Smooth muscle cell (in vitro differentiated cells): ENCODE measurements around the gene GNB2. TPM values are rescaled to one million over a fixed set of nuclear protein-coding genes. Genes with fewer than 3 reads are reported as not detected.
A peak's percentile ranks its signal among the peaks of the same experiment; 100 is the strongest.
"Not testable (repeated sequence)": the region's sequence is repeated elsewhere in the genome, so short reads cannot be mapped to it uniquely, and the experiment has no call there.

Experiments
- DNase-seq: peaks from one replicate; lab custom pipeline; 2025; ENCODE audit not compliant: unreplicated experiment; lab: John Stamatoyannopoulos, UW
- H2AFZ ChIP-seq: fragments of 200-600 bp; sonication (generic); 2 replicates; pipeline ENCODE4 v1.6.0; 2016; ENCODE audit warnings: antibody characterized with exemption, low read depth, mild to moderate bottlenecking
- H3F3A ChIP-seq: fragments of 200-600 bp; sonication (generic); 2 replicates; pipeline ENCODE4 v1.6.0; 2017; ENCODE audit warnings: antibody characterized with exemption, low read depth
- H3K27ac ChIP-seq: fragments of 200-600 bp; sonication (generic); 2 replicates; pipeline ENCODE4 v1.5.1; 2016; ENCODE audit warnings: low read depth, mild to moderate bottlenecking
- H3K27me3 ChIP-seq: fragments of 200-600 bp; sonication (generic); 2 replicates; pipeline ENCODE4 v1.6.1; 2016; ENCODE audit warnings: low read depth, mild to moderate bottlenecking
- H3K36me3 ChIP-seq: fragments of 200-600 bp; sonication (generic); 2 replicates; pipeline ENCODE4 v1.5.1; 2016; ENCODE audit warnings: low read depth
- H3K4me1 ChIP-seq: fragments of 200-600 bp; sonication (generic); 2 replicates; pipeline ENCODE4 v1.5.1; 2016; ENCODE audit warnings: low read depth
- H3K4me2 ChIP-seq: fragments of 200-600 bp; sonication (generic); 2 replicates; pipeline ENCODE4 v1.6.0; 2016; ENCODE audit warnings: mild to moderate bottlenecking
- H3K4me3 ChIP-seq: fragments of 200-600 bp; sonication (generic); 2 replicates; pipeline ENCODE4 v1.5.1; 2016; ENCODE audit warnings: mild to moderate bottlenecking
- H3K79me2 ChIP-seq: fragments of 200-600 bp; sonication (generic); 2 replicates; pipeline ENCODE4 v1.6.0; 2016; ENCODE audit warnings: low read depth, mild to moderate bottlenecking
- H3K9ac ChIP-seq: fragments of 200-600 bp; sonication (generic); 2 replicates; pipeline ENCODE4 v1.6.0; 2016; ENCODE audit warnings: low read depth
- H3K9me3 ChIP-seq: fragments of 200-600 bp; sonication (generic); replicated peaks from 2 replicates; pipeline ENCODE4 v1.5.1; 2016; ENCODE audit warnings: low read depth
- H4K20me1 ChIP-seq: fragments of 200-600 bp; sonication (generic); 2 replicates; pipeline ENCODE4 v1.6.0; 2016; ENCODE audit warnings: low read depth
- WGBS: methylation state at CpG from one replicate; pipeline ENCODE4 v1.1.7; 2016; ENCODE audit warnings: low lambda C conversion rate; 5-methylcytosine and 5-hydroxymethylcytosine counted together
- polyA plus RNA-seq: library from polyadenylated mRNA; unstranded; fragments of >200 nt; fragmentation: Nextera tagmentation; extraction: Ambion mirVana; gene quantifications from 2 replicates; pipeline ENCODE4 v1.2.1, GENCODE V29; 2016
- total RNA-seq: library from RNA; depleted of rRNA; stranded (reverse); fragments of >200 nt; gene quantifications from 2 replicates; pipeline ENCODE4 v1.2.3, GENCODE V29; 2014
- TF ChIP-seq, protein P1 (sequence below): fragments of 200-600 bp; sonication (generic); IDR thresholded peaks from 2 replicates; pipeline ENCODE4 v1.5.1; 2017; ENCODE audit warnings: borderline replicate concordance, mild to moderate bottlenecking, antibody characterized with exemption; ENCODE audit not compliant: insufficient read depth, poor library complexity, severe bottlenecking

GNB2 gene
- total and polyA plus RNA-seq, 2 experiments from 2014 or later: 90.7 to 219 TPM

DNA sequence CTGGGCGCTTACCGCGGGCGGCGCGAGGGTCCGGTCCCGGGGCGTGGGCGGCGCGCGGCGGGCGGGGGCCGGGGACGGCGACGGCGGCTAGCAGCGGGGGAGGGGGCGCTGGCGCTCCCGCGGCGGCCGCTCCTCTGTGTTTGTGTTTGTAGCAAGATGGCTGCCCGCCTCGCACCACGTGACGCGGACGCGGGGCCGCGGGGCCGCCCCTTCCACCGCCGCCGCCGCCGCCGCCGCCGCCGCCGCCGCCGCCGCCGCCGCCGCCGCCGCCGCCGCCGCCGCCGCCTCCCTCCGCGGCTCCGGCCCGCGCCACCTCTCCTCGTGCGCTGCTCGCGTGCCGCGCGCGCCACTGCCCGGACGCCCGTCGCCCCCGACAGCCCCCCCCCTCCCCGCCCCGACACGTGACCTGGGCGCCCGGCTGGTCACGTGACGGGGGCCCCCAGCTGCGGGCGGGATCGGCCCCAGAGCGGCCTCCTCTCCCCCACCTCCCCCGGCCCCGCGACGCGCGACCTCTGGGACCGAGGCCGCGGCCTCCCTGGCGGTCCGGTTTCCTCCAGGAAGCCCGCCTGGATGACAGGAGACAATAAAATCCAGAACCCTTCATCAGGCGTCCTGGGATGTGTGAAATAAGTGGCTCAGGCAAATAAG is 20.7 kb downstream of the GNB2 start, which contains the start of gene GIGYF1:
Gene GIGYF1, minus strand, starts transcription at position 153 of the 648 bp plus-strand sequence. CDS start 6,012 bp downstream, outside the sequence.
- peaks cover 44% of the 10 kb centered on the region for H4K20me1 ChIP-seq
- H3K9me3 ChIP-seq: no peaks in the 10 kb centered on the region
- H3K27me3 ChIP-seq: no peaks in the 10 kb centered on the region
- peaks cover 44% of the 10 kb centered on the region for H3K79me2 ChIP-seq
- no peaks in the 10 kb centered on the region for H3K36me3 ChIP-seq
- peak within 1 kb of the TSS; percentile 97 for H3K4me3 ChIP-seq
- WGBS: under 1% methylated on average over 18 of the region's 102 CpGs
- H3K4me1 ChIP-seq: peaks cover 22% of the 10 kb centered on the region
- peak within 1 kb of the TSS; percentile 28 for H3K27ac ChIP-seq
- H2AFZ ChIP-seq: peak within 1 kb of the TSS; percentile 70
- H3F3A ChIP-seq: peaks cover 6% of the 10 kb centered on the region
- TF ChIP-seq, protein P1, sequence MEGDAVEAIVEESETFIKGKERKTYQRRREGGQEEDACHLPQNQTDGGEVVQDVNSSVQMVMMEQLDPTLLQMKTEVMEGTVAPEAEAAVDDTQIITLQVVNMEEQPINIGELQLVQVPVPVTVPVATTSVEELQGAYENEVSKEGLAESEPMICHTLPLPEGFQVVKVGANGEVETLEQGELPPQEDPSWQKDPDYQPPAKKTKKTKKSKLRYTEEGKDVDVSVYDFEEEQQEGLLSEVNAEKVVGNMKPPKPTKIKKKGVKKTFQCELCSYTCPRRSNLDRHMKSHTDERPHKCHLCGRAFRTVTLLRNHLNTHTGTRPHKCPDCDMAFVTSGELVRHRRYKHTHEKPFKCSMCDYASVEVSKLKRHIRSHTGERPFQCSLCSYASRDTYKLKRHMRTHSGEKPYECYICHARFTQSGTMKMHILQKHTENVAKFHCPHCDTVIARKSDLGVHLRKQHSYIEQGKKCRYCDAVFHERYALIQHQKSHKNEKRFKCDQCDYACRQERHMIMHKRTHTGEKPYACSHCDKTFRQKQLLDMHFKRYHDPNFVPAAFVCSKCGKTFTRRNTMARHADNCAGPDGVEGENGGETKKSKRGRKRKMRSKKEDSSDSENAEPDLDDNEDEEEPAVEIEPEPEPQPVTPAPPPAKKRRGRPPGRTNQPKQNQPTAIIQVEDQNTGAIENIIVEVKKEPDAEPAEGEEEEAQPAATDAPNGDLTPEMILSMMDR: no peak
- H3K4me2 ChIP-seq: peak within 1 kb of the TSS; percentile 100
- DNase-seq: peak; percentile 66
- H3K9ac ChIP-seq: peak within 1 kb of the TSS; percentile 84

DNA sequence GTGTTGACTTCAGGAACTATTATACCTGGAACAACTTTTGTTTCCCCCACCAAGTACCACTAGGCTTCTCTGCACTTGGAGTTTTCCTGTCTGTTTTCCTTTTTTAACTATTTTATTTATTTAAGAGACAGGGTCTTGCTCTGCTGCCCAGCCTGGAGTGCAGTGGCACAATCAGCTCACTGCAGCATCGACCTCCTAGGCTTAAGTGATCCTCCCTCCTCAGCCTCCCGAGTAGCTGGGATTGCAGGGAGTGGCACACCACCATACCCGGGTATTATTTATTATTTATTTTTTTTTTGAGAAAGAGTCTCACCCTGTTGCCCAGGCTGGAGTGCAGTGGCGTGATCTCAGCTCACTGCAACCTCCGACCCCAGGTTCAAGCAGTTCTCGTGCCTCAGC is 22.6 kb downstream of the GNB2 start:
- DNase-seq: no peak
- peaks cover 20% of the 10 kb centered on the region for H3K4me1 ChIP-seq
- no peaks in the 10 kb centered on the region for H3K27me3 ChIP-seq
- H3K36me3 ChIP-seq: no peaks in the 10 kb centered on the region
- H4K20me1 ChIP-seq: peaks cover 25% of the 10 kb centered on the region
- no peak overlapping the region for H3K27ac ChIP-seq
- H3F3A ChIP-seq: peaks cover 6% of the 10 kb centered on the region
- H3K4me2 ChIP-seq: no peak overlapping the region
- no peak overlapping the region for H3K4me3 ChIP-seq
- peak overlapping the region; percentile 59 for H2AFZ ChIP-seq
- H3K9me3 ChIP-seq: no peaks in the 10 kb centered on the region
- H3K9ac ChIP-seq: no peak overlapping the region
- WGBS: 87% methylated on average over 6 of the region's 6 CpGs
- TF ChIP-seq, protein P1: no peak
- H3K79me2 ChIP-seq: peaks cover 25% of the 10 kb centered on the region

GRCh38 chr7:100699018-100699417 is 25.5 kb downstream of the GNB2 start:
- 77% methylated on average over 6 of the region's 6 CpGs for WGBS

GRCh38 chr7:100701089-100701488 is 27.5 kb downstream of the GNB2 start:
- not testable (repeated sequence) for H3K4me2 ChIP-seq, H4K20me1 ChIP-seq, H3K36me3 ChIP-seq, H3K9me3 ChIP-seq, H3K9ac ChIP-seq, H3K27ac ChIP-seq, H3K79me2 ChIP-seq, H3K4me3 ChIP-seq, H3K27me3 ChIP-seq, H3F3A ChIP-seq, DNase-seq, H3K4me1 ChIP-seq, H2AFZ ChIP-seq
- 93% methylated on average over 3 of the region's 3 CpGs for WGBS

More at GRCh38 chr7:100699018-100699417, 25.5 kb downstream of the GNB2 start:
- Histone ChIP-seq H3K79me2 (no peaks in the 10 kb centered on the region), H3K9ac (no peak overlapping the region), H3K36me3 (no peaks in the 10 kb centered on the region), H3K4me3 (no peak overlapping the region), H3K9me3 (no peaks in the 10 kb centered on the region), H4K20me1 (no peaks in the 10 kb centered on the region), H3K4me1 (no peaks in the 10 kb centered on the region), H3K27ac (no peak overlapping the region), H3F3A (peaks cover 6% of the 10 kb centered on the region), H3K4me2 (no peak overlapping the region), H3K27me3 (no peaks in the 10 kb centered on the region), H2AFZ (no peak overlapping the region)
- no peak for DNase-seq
- TF ChIP-seq, protein P1: no peak
